Vagina (tissue), 2 donors: ENCODE results near the gene RPS28.

Experiments
- POLR2AphosphoS5 ChIP-seq, 2 donors: sonication (generic); formaldehyde crosslinking; IDR thresholded peaks; one replicate each; pipeline ENCODE4 v1.9.0; 2017; ENCODE audit warnings: antibody characterized with exemption in 2 of 2, mild to moderate bottlenecking in 2 of 2, low read depth in 1 of 2; ENCODE audit not compliant: insufficient read depth in 1 of 2
- TF ChIP-seq, protein P1 (sequence below), 3 experiments: fragments of 450-650 bp in 2 of 3; fragments of 200-600 bp in 1 of 3; sonication (generic) in 1 of 3; IDR thresholded peaks; one replicate each; pipeline ENCODE4 v1.5.1; 2017 to 2019; ENCODE audit warnings: antibody characterized with exemption in 3 of 3, mild to moderate bottlenecking in 2 of 3, moderate library complexity in 2 of 3

DNA sequence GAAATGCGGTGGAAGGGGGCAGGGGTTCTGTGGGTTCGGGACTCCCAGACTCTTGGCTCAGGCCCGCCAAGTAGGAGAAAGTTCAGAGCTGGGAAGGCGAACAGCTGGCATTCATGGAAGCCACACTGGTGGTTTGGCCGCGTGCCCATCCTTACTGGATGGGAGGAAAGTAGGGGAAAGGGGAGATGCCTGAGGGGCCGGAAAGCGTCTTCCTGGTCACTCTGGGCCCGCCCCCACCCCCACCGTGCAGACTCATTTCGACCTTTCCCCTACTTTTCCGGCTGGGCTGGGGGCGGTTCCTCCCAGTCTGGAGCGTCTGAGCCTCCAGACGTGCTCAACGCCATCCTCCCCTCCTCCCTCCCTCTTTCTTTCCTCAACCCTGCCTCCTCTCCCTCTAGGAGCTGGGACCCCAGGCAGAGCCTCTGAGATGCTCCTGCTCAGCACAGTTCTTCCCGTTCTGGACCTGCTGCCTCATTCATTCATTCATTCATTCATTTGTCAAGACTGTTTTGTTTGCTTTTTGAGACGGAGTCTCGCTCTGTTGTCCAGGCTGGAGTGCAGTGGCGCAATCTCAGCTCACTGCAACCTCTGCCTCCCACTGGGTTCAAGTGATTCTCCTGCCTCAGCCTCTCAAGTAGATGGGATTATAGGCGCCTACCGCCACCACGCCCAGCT, 46.2 kb downstream of the RPS28 start:
- TF ChIP-seq, protein P1, sequence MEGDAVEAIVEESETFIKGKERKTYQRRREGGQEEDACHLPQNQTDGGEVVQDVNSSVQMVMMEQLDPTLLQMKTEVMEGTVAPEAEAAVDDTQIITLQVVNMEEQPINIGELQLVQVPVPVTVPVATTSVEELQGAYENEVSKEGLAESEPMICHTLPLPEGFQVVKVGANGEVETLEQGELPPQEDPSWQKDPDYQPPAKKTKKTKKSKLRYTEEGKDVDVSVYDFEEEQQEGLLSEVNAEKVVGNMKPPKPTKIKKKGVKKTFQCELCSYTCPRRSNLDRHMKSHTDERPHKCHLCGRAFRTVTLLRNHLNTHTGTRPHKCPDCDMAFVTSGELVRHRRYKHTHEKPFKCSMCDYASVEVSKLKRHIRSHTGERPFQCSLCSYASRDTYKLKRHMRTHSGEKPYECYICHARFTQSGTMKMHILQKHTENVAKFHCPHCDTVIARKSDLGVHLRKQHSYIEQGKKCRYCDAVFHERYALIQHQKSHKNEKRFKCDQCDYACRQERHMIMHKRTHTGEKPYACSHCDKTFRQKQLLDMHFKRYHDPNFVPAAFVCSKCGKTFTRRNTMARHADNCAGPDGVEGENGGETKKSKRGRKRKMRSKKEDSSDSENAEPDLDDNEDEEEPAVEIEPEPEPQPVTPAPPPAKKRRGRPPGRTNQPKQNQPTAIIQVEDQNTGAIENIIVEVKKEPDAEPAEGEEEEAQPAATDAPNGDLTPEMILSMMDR (IDR thresholded peaks at IDR 0.05): no peak
- TF ChIP-seq POLR2AphosphoS5 (IDR thresholded peaks at IDR 0.05; ENCODE audit: insufficient read depth in 1 of 2, low read depth in 1 of 2): peak in 1 of 2 donors; percentile 82
